ENCODE data around the gene HYI.

GRCh38 chr1:43418858-43419257 is 34.9 kb downstream of the HYI start:
- TF ChIP-seq POLR2A (IDR thresholded peaks at IDR 0.05), result no peak
- no peak for TF ChIP-seq CTCF (IDR thresholded peaks at IDR 0.05)

Data from prostate gland (tissue), 2 donors.